HEK293 (cell line): ENCODE measurements around the gene GALNT2.

Experiments
- CTCF ChIP-seq: fragments of 450-650 bp; formaldehyde crosslinking; IDR thresholded peaks from 2 replicates; pipeline ENCODE4 v1.5.1; 2016; ENCODE audit warnings: missing biosample characterization, missing genetic modification characterization
- GFI1B ChIP-seq: fragments of 450-650 bp; formaldehyde crosslinking; IDR thresholded peaks from 2 replicates; pipeline ENCODE4 v1.5.1; 2016; ENCODE audit warnings: missing biosample characterization, missing genetic modification characterization
- INSM2 ChIP-seq: fragments of 450-650 bp; formaldehyde crosslinking; IDR thresholded peaks from 2 replicates; pipeline ENCODE4 v1.5.1; 2016; ENCODE audit warnings: missing biosample characterization, missing genetic modification characterization
- KLF17 ChIP-seq: fragments of 450-650 bp; formaldehyde crosslinking; IDR thresholded peaks from 2 replicates; pipeline ENCODE4 v1.5.1; 2016; ENCODE audit warnings: missing biosample characterization, missing genetic modification characterization
- TSHZ1 ChIP-seq: fragments of 450-650 bp; formaldehyde crosslinking; IDR thresholded peaks from 2 replicates; pipeline ENCODE4 v1.5.1; 2016; ENCODE audit warnings: missing biosample characterization, missing genetic modification characterization, borderline replicate concordance
- ZBTB49 ChIP-seq: fragments of 450-650 bp; formaldehyde crosslinking; IDR thresholded peaks from 2 replicates; pipeline ENCODE4 v1.5.1; 2016; ENCODE audit warnings: missing biosample characterization, missing genetic modification characterization, low read depth
- ZNF350 ChIP-seq: fragments of 450-650 bp; formaldehyde crosslinking; IDR thresholded peaks from 2 replicates; pipeline ENCODE4 v1.5.0; 2017; ENCODE audit warnings: missing biosample characterization, mild to moderate bottlenecking, missing genetic modification characterization
- ZNF596 ChIP-seq: fragments of 450-650 bp; IDR thresholded peaks from 2 replicates; pipeline ENCODE4 v1.5.0; 2018; ENCODE audit warnings: missing biosample characterization, mild to moderate bottlenecking, missing genetic modification characterization, moderate library complexity
- ZNF621 ChIP-seq: fragments of 450-650 bp; formaldehyde crosslinking; IDR thresholded peaks from 2 replicates; pipeline ENCODE4 v1.5.1; 2017; ENCODE audit warnings: missing biosample characterization, missing genetic modification characterization
- ZNF660 ChIP-seq: fragments of 450-650 bp; IDR thresholded peaks from 2 replicates; pipeline ENCODE4 v1.5.1; 2018; ENCODE audit warnings: missing biosample characterization, mild to moderate bottlenecking, missing genetic modification characterization
- ZNF670 ChIP-seq: fragments of 450-650 bp; formaldehyde crosslinking; IDR thresholded peaks from 2 replicates; pipeline ENCODE4 v1.5.1; 2016; ENCODE audit warnings: missing biosample characterization, missing genetic modification characterization, low read depth
- ZSCAN30 ChIP-seq: fragments of 450-650 bp; IDR thresholded peaks from 2 replicates; pipeline ENCODE4 v1.5.1; 2018; ENCODE audit warnings: missing biosample characterization, mild to moderate bottlenecking, missing genetic modification characterization, moderate library complexity

- TF ChIP-seq CTCF (no peak), ZNF660 (no peak), KLF17 (tag by site-specific recombination) (no peak), ZBTB49 (tag by site-specific recombination) (no peak), ZNF670 (tag by site-specific recombination) (no peak), ZNF350 (tag by site-specific recombination) (no peak), TSHZ1 (tag by site-specific recombination) (no peak), ZSCAN30 (tag by site-specific recombination) (no peak), ZNF621 (no peak), GFI1B (tag by site-specific recombination) (no peak), ZNF596 (tag by site-specific recombination) (no peak), INSM2 (tag by site-specific recombination) (no peak)
These were observed 206.2 kb downstream of the GALNT2 start for GRCh38 chr1:230273141-230273710.
